GM19438 (cell line): Measurements from ENCODE around the gene CCT8L2.
"Not testable (repeated sequence)": the region's sequence is repeated elsewhere in the genome, so short reads cannot be mapped to it uniquely, and the experiment has no call there.

Experiments used
- ATAC-seq: cut with Tn5 transposase; IDR thresholded peaks from one replicate; pipeline ENCODE4 v1.9.1; 2021; ENCODE audit warnings: low read depth; ENCODE audit not compliant: unreplicated experiment

CCT8L2 gene, protein sequence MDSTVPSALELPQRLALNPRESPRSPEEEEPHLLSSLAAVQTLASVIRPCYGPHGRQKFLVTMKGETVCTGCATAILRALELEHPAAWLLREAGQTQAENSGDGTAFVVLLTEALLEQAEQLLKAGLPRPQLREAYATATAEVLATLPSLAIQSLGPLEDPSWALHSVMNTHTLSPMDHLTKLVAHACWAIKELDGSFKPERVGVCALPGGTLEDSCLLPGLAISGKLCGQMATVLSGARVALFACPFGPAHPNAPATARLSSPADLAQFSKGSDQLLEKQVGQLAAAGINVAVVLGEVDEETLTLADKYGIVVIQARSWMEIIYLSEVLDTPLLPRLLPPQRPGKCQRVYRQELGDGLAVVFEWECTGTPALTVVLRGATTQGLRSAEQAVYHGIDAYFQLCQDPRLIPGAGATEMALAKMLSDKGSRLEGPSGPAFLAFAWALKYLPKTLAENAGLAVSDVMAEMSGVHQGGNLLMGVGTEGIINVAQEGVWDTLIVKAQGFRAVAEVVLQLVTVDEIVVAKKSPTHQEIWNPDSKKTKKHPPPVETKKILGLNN

DNA sequence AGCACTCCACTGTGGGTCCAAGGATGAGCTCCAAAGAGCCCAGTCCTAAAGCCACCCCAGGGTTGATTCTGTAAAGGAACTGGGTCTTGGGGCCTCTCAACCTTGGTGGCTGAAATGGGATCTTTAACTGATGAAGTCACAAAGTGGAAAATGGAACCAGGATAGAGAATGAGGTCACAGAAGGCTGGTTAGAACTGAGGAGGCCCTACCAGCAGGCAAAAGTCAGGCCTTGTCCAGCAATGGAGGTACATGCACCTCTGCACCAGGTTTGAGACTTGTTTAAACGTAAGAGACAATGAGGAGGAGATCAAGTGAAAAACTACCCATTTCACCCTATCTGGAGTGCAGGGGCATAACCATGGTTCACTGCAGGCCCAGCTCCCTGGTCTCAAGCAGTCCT is at the start of gene CCT8L2:
Gene CCT8L2 (minus strand): TSS at position 101 of the 400 bp plus-strand sequence. CDS start 260 bp downstream, outside the sequence.
- ATAC-seq, result not testable (repeated sequence)

DNA sequence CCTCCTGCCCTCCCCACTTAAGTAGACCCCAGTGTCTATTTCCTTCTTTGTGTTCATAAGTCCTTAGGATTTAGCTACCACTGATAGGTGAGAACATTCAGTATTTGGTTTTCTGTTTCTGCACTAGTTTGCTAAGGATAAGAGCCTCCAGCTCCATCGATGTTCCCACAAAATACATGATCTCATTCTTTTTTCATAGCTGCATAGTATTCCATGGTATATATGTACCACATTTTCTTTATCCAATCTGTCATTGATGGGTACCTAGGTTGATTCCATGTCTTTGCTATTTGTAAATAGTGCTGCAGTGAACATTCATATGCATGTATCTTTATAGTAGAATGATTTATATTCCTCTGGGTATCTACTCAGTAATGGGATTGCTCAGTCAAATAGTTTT is 42.8 kb upstream of the CCT8L2 start:
- ATAC-seq, result not testable (repeated sequence)

DNA sequence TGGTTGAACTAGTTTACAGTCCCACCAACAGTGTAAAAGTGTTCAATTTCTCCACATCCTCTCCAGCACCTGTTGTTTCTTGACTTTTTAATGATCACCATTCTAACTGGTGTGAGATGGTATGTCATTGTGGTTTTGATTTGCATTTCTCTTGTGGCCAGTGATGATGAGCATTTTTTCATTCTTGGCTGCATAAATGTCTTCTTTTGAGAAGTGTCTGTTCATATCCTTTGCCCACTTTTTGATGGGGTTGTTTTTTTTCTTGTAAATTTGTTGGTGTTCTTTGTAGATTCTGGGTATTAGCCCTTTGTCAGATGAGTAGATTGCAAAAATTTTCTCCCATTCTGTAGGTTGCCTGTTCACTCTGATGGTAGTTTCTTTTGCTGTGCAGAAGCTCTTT is 41.5 kb upstream of the CCT8L2 start:
- ATAC-seq, result not testable (repeated sequence)

DNA sequence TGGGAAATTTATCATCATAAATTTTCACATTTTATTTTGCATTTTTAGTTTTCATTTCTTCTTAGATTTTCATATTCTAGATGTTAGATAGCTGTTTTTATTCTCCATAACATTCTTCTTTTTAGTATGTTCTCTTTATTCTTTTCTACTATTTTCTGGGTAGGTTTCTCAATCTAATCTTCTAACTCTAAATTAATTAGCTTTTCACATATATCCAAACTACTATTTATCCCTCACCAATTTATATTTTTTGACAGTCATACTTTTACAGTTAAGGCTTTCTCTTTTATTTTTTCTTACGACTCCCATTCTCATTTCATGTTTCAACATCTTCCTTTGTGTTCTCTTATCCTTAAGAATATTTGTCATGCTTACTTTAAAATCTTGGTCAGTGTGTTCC is 35.9 kb upstream of the CCT8L2 start:
- ATAC-seq, result not testable (repeated sequence)

DNA sequence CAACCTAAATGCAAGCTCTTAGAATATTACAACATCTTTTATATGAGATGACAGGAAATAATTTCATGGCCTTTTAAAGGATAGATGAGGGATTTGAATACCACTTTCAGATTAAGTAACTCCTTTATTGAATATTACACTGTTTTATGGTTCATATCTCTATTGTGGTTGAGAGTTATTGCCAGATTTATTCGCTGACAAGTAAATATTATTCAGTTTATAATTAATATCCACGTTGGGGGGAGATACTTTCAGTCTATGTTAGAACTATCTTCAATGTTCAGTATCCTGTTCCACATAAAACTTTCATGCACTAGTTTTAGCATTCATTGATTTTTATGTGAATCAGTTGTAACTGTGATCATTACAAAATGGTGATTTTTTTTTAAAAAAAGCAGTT is 32.4 kb upstream of the CCT8L2 start:
- ATAC-seq, result not testable (repeated sequence)

DNA sequence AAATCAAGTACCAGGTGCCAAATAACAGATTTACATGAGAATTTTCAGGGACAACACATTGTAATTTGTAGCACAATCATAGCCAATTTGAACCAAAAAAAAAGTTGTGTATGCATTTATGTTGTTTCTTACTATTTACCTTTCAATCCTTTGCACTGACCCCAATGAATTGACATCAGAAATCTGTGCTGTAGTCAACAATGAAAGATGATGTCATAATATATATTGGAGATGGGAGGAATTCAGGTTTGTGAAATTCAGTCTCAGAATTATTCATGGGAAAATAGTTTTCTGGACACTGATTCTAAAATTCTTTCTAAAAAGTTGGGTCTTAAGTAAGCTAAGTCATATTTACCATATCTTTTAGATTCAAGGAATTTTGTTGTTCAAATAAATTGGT is 31.0 kb upstream of the CCT8L2 start:
- ATAC-seq, result not testable (repeated sequence)

DNA sequence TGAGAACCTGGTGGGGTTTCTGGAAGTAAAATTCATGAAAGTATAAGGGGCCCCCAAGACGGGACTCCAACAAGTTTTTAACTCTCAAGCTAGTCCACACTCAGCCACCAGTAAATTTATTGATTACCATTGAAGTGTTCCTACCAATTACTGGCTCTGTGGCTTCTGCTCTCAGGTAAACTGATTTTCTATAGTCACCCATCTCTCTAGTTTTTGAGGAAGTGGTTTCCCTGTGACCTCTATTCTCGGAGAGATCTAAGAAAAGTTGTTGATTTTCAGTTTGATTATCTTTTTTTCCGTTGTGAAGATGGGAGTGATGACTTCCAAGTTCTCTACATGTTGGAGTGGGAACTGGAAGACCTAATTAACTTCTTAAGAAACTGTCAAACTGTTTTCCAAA is 24.9 kb upstream of the CCT8L2 start:
- ATAC-seq, result not testable (repeated sequence)

DNA sequence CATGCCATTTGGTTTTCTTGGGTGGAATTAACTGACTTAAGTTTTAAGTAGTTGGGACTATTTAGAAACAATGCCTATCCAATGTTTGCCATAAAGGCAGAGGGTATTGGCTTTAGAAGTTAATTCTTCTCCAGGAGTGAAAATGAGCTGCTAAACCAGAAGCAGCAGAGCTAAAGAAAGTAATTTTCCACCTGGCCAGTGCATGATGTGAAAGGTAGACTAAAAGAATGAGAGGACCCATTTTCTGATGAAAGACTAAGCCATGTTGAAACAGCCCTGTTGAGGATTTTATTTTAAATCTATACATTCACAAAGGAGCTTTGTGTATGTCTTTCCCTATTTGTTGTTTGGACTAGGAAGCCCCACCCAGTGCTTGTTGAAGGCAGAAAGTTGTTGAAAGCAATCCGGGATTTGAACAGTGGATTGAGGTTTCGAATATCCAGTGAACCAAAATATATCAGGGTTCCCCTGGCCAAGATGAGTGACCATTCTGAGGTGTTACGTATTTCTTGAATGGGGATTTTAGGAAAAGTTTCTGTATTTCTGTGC is 23.9 kb upstream of the CCT8L2 start:
- ATAC-seq, result not testable (repeated sequence)

DNA sequence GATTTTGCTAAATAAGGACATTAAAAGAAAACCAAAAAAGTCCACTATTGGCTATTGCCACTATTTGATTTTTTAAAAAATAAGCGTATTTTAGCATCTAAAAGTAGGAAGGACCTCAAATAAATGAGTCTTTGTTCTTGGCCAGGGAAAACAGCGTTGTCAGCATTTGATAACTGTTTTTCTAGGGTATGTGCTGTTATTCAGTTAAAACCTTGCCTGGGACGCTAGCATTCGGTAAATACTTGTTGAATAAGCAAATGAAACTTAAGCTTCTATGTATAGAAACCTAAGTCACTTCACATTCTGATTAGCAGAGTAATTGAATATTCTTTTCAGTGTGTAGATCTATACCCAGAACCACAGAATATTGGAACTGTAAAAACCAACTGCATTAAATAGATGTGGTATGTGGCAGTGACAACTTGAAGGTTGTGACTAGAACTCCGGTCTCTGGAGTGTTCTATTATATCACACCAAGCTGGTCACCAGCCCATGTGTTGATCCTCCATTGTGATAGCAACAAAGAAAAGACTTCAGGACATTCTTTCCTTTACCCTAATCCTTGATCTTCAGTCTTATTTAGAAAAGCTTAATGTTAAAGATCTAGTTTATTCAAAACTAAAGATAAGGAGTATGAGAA is 23.1 kb upstream of the CCT8L2 start:
- not testable (repeated sequence) for ATAC-seq

DNA sequence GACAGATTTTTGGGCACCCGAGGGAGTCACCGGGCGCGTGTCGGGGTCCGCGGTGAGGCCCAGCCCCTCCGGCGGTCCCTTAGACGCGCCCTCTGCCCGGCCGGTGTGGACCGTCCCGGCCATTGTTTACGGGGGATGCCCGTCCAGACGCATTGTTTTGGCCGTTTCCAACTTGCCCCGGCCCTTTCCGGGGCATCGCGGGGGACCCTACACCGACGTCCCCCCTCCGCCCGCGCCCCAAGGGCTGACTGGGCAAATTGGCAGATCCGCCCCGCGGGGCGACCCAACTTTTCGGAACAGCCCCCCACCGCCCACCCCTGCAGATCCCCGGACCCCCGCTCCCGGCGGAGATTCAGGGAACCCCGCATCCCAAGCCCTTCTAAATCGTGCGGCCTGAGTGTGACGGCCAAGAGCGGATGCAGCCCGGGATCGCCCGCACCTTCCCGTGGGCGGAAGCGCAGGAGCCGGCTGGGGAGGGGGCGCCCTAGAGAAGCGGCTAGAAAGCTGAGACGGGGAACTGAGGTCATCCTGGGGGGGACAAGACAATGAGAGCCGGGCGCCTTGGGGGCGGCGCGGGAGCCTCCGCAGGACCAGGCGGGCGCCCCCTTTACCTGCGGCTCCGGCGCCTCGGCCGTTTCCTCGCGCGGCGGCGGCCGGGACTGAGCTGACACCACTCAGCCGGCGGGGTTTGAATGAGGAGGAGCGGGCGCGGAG is 17.1 kb upstream of the CCT8L2 start:
- ATAC-seq, result no peak

DNA sequence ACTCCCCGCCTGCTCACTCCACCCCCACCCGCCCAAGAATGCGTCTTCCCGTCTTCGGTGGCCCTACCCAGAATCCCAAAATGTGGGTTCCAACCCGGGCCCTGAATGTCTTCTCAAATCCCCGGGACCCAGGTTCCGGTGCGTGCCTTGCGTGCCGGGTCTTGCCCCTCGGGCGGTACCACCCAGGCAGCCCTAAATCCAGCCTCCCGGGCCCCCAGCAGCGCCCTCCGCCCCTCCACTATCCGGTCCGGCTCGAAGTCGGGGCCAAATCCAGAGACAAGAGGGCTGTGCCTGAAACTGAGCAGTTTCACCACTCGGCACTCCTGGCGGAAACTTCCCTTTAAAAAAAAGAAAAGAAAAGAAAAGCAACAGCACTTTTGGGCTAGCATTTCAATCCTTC is 16.3 kb upstream of the CCT8L2 start:
- no peak for ATAC-seq

DNA sequence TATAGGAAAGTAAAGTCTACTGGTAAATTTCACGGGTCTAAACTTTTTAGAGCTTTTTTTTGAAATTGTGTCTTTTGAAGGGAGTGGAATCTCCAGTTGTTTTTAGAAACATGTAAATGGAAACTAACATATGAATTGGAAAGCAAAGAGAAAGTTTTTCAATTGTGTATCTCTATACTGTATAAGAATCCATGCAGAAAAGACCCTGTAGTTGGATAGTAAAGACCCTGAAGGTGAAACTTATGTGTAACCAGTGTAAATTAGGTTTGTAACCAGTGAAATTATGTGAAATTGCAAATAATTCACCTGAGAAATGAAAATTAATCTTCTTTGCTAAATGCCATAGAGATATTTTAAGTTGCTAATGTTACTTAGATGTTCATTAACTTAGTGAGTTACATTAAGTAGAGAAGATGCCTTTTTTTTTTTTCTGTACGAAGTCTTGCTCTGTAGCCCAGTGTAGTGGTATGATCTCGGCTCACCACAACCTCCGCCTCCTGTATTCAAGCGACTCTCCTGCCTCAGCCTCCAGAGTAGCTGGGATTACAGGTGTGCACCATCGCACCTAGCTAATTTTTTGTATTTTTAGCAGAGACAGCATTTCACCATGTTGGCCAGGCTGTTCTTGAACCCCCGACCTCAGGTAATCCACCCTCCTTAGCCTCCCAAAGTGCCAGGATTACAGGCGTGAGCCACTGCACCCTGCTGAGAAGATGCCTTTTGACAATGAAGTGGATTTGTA is 11.8 kb upstream of the CCT8L2 start:
- ATAC-seq, result not testable (repeated sequence)

DNA sequence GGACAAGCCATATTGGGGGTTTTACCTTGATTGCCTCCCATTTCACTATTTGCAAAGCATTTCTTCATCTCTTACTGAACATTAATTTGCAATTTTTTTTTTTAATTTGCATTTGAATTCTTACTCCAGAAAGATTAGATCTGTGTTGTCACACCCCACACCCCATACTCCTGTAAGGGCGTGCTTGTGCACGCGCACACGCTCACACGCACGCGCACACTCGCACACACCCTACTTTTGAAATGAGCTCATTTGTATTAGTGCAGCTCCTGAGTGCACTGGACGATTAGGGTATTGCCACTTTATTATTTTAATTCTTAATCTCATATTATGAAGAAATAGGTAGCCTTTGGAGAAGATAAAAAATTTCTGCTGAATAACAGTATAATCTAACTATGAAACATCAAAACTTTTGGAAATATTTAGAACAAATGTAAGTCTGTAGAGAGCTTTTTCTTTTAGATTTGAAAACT is 11.2 kb upstream of the CCT8L2 start:
- ATAC-seq, result not testable (repeated sequence)

DNA sequence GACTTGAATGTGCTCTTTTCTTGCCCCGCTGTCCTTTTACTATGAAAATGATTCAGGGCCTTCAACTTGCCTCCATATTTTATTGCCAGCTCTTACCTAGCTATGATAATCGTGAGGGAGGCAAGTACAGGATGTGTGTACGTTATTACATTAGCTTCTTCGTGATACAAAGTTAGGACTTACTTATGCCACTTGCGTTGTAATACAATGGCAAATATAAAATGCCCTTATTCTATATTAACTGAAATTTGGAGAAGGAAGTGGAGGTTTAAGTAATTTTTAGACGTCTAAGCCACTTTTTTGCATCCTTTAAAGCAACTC is 10.8 kb upstream of the CCT8L2 start:
- no peak for ATAC-seq

DNA sequence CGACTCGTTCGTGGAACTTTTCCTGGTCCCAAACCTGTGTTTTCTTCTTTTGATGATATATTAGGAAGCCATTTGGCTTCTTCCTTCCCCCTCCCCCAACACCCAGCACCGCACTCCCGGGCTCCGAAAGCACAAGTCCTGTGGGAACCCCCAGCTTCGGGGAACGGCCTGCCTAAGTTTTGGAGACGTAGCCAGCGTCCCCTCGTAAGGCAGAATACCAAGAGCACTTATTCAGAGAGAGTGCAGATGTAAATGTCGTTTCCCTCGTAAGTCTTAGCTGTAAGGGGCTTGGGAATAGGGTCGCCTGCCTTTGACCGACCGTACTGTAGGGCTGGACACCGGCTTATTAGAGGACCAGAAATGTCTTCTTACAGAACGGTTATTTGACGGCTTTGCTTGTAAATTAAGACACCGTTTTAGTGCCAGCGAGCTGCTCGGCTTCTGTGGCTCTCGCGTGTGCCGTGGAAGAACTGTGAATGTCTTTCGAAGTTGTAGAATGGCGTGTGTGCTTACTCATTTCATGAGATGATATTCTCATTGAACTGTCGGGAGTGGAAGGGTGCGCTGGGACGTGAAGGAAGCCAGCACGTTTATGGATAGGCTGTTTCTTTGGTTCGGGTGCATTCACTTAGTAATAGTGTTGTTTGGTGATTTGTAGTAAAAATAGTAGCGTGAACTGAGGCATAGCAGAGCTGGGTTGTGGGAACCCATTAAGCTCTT is 10.3 kb upstream of the CCT8L2 start:
- ATAC-seq, result not testable (repeated sequence)

DNA sequence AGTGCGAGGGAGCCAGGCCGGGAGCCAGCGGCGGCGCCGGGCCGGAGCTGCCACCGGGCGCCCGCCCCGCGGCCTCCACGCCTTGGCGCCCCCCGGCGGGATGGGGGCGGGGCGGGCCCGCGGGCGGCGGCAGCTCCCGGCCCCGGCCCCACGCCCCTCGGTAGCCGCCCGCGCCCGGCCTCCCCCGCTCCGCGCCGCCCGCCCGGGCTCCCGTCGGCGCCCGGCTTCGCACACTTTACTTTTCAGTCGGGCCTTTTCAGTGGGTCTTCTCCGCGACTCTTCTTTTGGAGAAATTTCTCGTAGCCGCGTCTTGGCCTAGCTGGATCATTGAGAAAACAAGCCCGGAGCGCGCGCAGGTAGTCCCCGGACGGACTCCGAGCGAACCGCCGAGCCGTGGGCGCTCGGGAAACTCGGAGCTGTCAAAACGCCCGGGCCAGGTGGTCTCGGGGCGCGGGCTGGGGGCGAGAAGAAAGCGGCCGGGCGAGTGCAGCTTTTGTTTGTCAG is 9.7 kb upstream of the CCT8L2 start:
- ATAC-seq, result not testable (repeated sequence)

DNA sequence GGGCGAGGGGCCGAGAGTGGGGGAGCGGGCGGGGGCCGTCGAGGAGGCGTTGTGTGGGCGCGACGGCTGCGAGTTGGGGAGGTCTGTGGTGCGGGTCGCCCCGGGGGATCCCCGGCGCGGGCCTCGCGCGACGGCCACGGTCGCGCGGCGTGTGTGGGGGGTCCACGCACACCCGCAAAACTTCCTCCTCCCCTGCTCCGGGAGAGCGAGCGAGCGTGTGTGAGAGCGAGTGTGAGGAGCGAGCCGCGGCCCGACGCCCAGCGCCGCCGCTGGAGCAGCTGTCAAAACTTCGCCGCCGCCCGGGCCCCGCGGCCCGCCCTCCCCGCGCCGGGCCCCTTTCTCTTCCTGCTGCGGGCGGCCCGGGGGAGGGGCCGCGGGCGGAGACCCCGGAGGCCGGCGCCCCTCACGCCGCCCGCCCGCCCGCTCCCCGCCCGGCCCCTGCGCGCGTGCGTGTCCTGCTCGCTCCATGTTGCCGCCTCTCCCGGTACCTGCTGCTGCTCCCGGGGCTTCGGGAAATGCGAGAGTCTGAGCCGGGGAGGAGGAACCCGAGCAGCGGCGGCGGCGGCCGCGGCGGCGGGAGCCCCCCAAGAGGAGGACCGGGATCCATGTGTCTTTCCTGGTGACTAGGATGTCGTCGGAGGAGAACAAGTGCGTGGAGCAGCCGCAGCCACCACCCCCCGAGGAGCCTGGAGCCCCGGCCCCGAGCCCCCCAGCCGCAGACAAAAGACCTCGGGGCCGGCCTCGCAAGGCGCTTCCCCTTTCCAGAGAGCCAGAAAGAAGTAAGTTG is 9.0 kb upstream of the CCT8L2 start:
- ATAC-seq, result no peak

DNA sequence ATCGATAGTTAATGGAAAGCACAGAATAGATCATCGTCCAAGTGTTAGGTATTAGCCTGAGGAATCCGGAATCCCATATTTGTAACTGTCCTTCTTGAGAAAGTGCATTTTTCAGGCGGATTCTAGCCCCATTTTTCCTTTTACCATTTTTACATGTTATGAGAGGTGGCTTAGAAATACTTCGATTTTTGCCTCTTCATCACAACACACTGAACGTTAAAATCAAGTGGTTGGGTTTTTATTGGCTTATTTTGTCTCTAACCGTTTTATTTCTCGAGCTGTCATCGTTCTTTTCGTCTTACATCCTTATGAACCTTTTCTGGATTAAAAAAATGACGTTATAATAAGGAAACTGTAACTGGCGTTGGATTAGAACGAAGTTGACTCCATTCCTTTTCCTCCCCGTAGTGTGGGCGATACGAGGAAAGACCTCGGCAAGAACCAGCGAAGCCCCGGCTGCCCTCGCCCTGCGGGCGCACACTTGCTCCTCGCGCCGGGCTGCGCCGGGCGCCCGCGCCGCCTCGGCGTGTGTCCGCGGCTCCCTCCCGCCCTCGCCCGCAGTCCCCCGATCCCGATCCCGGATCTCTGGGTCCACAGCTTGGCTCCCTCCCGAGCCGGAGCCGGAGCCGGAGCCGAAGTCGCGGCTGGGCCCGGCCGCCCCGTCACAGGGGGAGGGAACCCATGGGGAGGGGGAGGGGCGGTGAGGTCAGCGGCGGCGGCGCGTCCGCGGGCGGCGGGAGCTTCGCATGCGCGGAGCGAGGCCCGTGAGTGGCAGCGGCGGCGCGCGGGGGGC is 8.2 kb upstream of the CCT8L2 start:
- ATAC-seq, result not testable (repeated sequence)
